Lower lobe of right lung (tissue), 2 donors: Measurements from ENCODE around the gene TTLL11. TPM values are rescaled to one million over a fixed set of nuclear protein-coding genes. Genes with fewer than 3 reads are reported as not detected.
A peak's percentile ranks its signal among the peaks of the same experiment; 100 is the strongest.

ENCODE experiments used
- ATAC-seq, 2 donors: fragments of 200-7000 bp; cut with Tn5 transposase; one replicate each; pipeline ENCODE4 v1.9.1; 2020 to 2022; ENCODE audit warnings: mild to moderate bottlenecking in 2 of 2, moderate library complexity in 2 of 2
- DNase-seq: peaks from one replicate; pipeline ENCODE4 v3.0.0-alpha.2; 2020
- H3K27ac ChIP-seq: fragments of 200-600 bp; one replicate; pipeline ENCODE4 v1.8.0; 2022
- H3K27me3 ChIP-seq: fragments of 200-600 bp; one replicate; pipeline ENCODE4 v1.8.0; 2022; ENCODE audit warnings: low read depth
- H3K36me3 ChIP-seq: fragments of 200-600 bp; one replicate; pipeline ENCODE4 v1.8.0; 2022; ENCODE audit warnings: mild to moderate bottlenecking
- H3K4me1 ChIP-seq: fragments of 200-600 bp; one replicate; pipeline ENCODE4 v1.8.0; 2022
- H3K4me3 ChIP-seq: fragments of 200-600 bp; one replicate; pipeline ENCODE4 v1.8.0; 2022; ENCODE audit warnings: mild to moderate bottlenecking
- H3K9me3 ChIP-seq: fragments of 200-600 bp; one replicate; pipeline ENCODE4 v1.8.0; 2022
- intact Hi-C: fragments of 100-400 bp; cut with DNase I; formaldehyde crosslinking; loops from one replicate; pipeline ENCODE4 v1.11.0; 2022
- total RNA-seq: library from RNA; stranded (reverse); fragmentation: NEBNext Ultra II Directional; extraction: Animal tissue kit (Norgen Biotek cat#: 25700); gene quantifications from one replicate; pipeline ENCODE4 v1.2.1, GENCODE V29; 2021
- TF ChIP-seq, protein P1 (sequence below): fragments of 200-600 bp; IDR thresholded peaks from one replicate; pipeline ENCODE4 v1.8.0; 2022; ENCODE audit warnings: antibody characterized with exemption, mild to moderate bottlenecking
- donor health status: DM: no; HTN: yes; CAD: no; lungs with severe emphysema.

The TTLL11 gene
- total RNA-seq, 1 donor from 2014 or later = 11.7 TPM

DNA sequence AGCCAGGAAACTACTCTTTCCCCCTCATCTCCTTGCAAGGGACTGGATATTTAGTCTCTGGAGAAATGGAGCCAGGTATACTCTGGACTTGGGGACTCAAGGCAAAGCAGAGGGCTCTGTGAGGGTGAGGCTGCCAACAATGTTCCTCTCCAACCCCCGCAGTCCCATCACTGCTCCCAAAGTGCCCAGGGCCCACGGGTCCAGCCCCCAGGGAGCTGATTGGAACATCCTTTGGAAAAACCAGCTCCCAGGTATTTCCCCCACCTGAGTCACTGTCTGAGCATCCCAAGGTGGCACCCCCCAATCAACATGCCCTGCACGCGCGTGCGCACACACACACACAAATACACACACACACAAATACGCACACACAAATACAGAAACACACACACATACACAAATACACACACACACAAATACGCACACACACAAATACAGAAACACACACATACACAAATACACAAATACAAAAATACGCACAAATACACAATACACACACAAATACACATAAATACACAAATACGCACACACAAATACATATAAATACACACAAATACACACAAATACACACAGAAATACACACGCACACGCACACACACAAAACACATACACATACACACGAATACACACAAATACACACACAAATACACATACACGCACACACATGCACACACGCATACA, 304.3 kb downstream of the TTLL11 start:
- Histone ChIP-seq H3K4me1 (peaks cover 2% of the 10 kb centered on the region), H3K4me3 (no peak overlapping the region), H3K27me3 (no peaks in the 10 kb centered on the region), H3K27ac (no peak overlapping the region), H3K36me3 (peaks cover 25% of the 10 kb centered on the region), H3K9me3 (no peaks in the 10 kb centered on the region)
- intact Hi-C loops = no loop called here
- TF ChIP-seq, protein P1, sequence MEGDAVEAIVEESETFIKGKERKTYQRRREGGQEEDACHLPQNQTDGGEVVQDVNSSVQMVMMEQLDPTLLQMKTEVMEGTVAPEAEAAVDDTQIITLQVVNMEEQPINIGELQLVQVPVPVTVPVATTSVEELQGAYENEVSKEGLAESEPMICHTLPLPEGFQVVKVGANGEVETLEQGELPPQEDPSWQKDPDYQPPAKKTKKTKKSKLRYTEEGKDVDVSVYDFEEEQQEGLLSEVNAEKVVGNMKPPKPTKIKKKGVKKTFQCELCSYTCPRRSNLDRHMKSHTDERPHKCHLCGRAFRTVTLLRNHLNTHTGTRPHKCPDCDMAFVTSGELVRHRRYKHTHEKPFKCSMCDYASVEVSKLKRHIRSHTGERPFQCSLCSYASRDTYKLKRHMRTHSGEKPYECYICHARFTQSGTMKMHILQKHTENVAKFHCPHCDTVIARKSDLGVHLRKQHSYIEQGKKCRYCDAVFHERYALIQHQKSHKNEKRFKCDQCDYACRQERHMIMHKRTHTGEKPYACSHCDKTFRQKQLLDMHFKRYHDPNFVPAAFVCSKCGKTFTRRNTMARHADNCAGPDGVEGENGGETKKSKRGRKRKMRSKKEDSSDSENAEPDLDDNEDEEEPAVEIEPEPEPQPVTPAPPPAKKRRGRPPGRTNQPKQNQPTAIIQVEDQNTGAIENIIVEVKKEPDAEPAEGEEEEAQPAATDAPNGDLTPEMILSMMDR = no peak
- DNase-seq (no peak), ATAC-seq (no peak)

DNA sequence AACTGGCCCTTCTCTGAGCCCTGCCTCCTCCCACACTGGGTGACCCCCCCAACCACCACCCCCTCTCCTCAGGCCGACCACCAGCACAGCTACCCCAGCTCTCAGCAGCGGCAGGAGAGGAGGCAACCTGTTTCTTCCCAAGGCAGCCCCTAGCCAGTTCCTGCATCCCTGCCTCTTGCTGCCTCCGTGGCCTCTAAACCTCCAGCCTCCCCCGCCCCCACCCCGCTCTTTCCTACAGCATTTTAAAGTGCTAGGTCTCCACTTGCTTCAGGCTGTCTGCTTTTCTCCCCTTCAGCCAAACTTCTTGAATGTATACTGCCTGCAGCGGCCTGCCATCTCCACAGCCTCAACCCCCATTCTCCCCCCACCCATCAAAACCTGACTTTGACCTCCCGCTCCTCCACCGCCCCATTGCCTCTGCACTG, 306.1 kb downstream of the TTLL11 start:
- Histone ChIP-seq H3K27me3 (no peaks in the 10 kb centered on the region), H3K4me1 (peaks cover 8% of the 10 kb centered on the region), H3K36me3 (peaks cover 43% of the 10 kb centered on the region), H3K9me3 (no peaks in the 10 kb centered on the region), H3K4me3 (no peak overlapping the region), H3K27ac (no peak overlapping the region)
- intact Hi-C loops = no loop called here
- DNase-seq (no peak), ATAC-seq (no peak)
- TF ChIP-seq, protein P1 = no peak

DNA sequence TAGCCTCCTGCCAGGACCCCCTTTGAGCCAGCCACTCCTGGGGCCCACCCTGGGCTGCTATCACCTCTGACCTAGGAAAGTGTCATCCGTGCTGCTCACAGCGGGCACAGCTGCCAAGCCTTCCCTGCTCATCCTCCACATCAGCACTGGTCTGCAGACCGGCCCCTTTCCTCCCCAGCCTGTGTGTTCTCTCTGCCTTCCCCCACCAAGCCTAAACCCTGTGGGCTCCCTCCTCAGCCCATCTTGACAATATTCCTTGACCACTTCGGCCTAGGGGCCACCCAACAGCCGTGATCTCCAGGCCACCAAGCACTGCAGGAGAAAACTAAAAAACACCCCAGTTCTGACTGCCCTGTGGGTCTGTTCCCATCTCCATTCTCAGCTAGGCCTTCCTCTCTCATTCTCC, 306.6 kb downstream of the TTLL11 start:
- H3K27me3 ChIP-seq = no peaks in the 10 kb centered on the region
- TF ChIP-seq, protein P1 = no peak
- peaks cover 47% of the 10 kb centered on the region for H3K36me3 ChIP-seq
- no peak overlapping the region for H3K4me3 ChIP-seq
- intact Hi-C loops = no loop called here
- no peak overlapping the region for H3K27ac ChIP-seq
- peaks cover 8% of the 10 kb centered on the region for H3K4me1 ChIP-seq
- DNase-seq (no peak), ATAC-seq (no peak)
- no peaks in the 10 kb centered on the region for H3K9me3 ChIP-seq

DNA sequence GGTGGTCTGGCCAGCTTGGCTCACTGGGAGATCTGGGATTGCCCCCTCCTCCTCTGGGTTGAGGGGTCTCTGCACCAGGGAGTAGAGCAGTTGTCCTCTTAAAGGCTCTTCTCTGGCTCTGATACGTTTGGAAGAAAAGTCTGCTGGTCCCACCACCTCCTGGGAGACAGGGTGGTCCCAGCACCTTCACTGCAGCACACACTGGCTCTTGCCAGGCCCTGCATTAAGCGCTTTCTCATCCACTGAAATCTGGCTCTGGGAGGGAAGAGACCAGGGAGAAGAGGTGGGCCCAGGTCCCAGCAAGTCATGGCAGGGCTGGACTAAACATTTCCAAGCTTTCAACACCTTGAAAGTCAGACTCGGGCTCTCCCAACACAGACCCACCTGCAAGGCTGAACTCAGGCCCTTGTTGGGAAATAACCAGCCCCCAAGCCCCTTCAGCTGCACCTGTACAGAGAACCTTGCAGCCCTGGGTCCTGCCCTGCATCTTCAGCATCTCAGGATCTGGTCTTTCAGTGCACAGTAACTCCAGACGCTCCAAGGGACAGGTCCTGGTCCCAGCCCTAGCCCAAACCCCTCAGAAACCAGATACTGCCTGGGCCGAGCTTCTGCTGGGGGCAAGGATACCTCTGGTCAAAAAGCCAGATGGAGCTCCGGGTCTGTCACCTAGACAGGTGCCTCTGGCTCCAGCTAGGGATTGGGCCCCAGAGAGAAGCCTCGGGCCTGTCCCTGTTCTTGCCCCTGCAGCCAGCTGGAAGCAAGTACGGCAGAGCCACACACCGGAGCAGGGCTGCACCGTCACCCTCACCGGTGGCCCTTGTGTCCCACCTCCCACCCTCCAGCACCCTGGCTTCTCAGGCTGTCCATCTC, 307.2 kb downstream of the TTLL11 start:
- Histone ChIP-seq H3K4me1 (peaks cover 8% of the 10 kb centered on the region), H3K36me3 (peaks cover 54% of the 10 kb centered on the region), H3K27ac (no peak overlapping the region), H3K4me3 (no peak overlapping the region), H3K9me3 (no peaks in the 10 kb centered on the region), H3K27me3 (no peaks in the 10 kb centered on the region)
- intact Hi-C loops = no loop called here
- no peak for DNase-seq
- no peak for ATAC-seq
- TF ChIP-seq, protein P1 = no peak

DNA sequence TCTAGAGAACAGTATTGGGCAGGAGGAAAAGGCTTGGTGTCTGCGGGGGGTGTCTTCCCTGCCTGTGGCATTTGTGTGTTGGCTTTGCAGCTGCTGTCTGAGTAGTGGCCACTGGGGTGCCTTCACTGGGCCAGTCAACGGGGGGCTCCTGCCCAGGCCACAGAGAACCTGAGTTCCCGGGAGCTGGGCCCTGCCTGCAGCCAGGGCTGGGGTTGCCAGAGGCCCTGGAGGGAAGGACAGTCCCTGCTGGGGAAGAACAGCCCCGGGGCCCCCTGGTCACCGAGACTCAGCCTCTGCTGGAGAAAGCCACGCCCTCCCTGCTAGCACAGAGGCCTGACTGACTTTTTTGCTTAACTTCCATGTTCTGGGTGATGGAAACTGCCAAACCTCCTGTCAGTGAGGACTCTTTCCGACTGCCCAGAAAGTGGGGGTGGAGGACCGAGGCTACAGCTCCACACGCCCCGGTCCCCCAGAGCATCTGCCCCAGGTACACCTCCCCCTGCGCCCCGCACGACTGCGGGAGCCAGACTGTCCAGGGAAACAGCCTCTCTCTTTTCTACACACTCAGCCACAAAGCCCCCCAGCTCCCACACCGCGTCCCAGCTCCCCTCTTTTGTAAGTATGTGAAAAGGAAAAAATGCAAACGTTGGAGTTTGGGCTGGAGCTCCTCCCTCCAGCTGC, 308.2 kb downstream of the TTLL11 start:
- intact Hi-C loops = no loop called here
- H3K36me3 ChIP-seq = peaks cover 64% of the 10 kb centered on the region
- no peak overlapping the region for H3K4me3 ChIP-seq
- no peaks in the 10 kb centered on the region for H3K9me3 ChIP-seq
- H3K27ac ChIP-seq = no peak overlapping the region
- DNase-seq = peak; percentile 37
- TF ChIP-seq, protein P1 = no peak
- H3K4me1 ChIP-seq = peaks cover 11% of the 10 kb centered on the region
- no peak for ATAC-seq
- H3K27me3 ChIP-seq = no peaks in the 10 kb centered on the region
